Measurements from ENCODE around the gene ITSN2. TPM values are rescaled to one million over a fixed set of nuclear protein-coding genes. Genes with fewer than 3 reads are reported as not detected.

Gene ITSN2
- total RNA-seq, 2 donors from 2014 or later, result 12.6 to 16.8 TPM

DNA sequence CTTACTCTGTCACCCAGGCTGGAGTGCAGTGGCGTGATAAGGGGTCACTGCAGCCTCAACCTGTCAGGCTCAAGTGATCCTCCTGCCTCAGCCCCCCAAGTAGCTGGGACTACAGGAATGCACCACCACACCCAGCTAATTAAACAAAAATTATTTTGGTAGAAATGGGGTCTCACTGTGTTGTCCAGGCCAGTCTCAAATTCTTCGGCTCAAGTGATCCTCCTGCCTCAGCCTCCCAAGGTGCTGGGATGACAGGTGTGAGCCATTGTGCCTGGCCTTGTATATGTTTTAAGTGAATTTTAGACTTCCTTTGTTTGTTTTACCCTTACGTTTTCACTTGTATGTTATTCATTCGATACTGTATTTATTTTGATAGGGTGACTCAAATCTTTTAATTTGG is 34.7 kb upstream of the ITSN2 start:
- H3K27ac ChIP-seq (ENCODE audit: low read depth, low read length), result no peak overlapping the region
- H3K4me1 Mint-ChIP-seq, result peaks cover 2% of the 10 kb centered on the region
- TF ChIP-seq, protein P1, sequence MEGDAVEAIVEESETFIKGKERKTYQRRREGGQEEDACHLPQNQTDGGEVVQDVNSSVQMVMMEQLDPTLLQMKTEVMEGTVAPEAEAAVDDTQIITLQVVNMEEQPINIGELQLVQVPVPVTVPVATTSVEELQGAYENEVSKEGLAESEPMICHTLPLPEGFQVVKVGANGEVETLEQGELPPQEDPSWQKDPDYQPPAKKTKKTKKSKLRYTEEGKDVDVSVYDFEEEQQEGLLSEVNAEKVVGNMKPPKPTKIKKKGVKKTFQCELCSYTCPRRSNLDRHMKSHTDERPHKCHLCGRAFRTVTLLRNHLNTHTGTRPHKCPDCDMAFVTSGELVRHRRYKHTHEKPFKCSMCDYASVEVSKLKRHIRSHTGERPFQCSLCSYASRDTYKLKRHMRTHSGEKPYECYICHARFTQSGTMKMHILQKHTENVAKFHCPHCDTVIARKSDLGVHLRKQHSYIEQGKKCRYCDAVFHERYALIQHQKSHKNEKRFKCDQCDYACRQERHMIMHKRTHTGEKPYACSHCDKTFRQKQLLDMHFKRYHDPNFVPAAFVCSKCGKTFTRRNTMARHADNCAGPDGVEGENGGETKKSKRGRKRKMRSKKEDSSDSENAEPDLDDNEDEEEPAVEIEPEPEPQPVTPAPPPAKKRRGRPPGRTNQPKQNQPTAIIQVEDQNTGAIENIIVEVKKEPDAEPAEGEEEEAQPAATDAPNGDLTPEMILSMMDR (conservative IDR thresholded peaks at IDR 0.05), result no peak
- H3K4me3 Mint-ChIP-seq, result no peak overlapping the region
- no peaks in the 10 kb centered on the region for H3K9me3 ChIP-seq (ENCODE audit: control insufficient read depth, low read length)
- no peak for DNase-seq
- H3K9ac ChIP-seq (ENCODE audit: extremely low read depth, low read length, poor library complexity, severe bottlenecking), result no peak overlapping the region
- H3K36me3 ChIP-seq (ENCODE audit: control insufficient read depth, insufficient read depth, low read length), result no peaks in the 10 kb centered on the region
- H3K4me1 ChIP-seq (ENCODE audit: control insufficient read depth, insufficient read depth, low read length), result no peaks in the 10 kb centered on the region
- 83 to 92% methylated on average over 1 to 4 of the region's 4 CpGs for WGBS, 2 experiments (ENCODE audit: insufficient coverage in 1 of 2, insufficient read length in 1 of 2)
- no peaks in the 10 kb centered on the region for H3K9me3 Mint-ChIP-seq
- H3K27ac Mint-ChIP-seq, result no peak overlapping the region
- H3K36me3 Mint-ChIP-seq (ENCODE audit: low read depth), result no peaks in the 10 kb centered on the region
- H3K27me3 ChIP-seq (ENCODE audit: control insufficient read depth, insufficient read depth, low read length, poor library complexity, severe bottlenecking), result no peaks in the 10 kb centered on the region
- H3K27me3 Mint-ChIP-seq (ENCODE audit: insufficient read depth), result no peaks in the 10 kb centered on the region
- H3K4me3 ChIP-seq (ENCODE audit: low read length), result no peak overlapping the region

GRCh38 chr2:24392542-24393059 is 32.3 kb upstream of the ITSN2 start:
- Mint-ChIP-seq H3K27ac (no peak overlapping the region), H3K27me3 (ENCODE audit: insufficient read depth) (no peaks in the 10 kb centered on the region), H3K9me3 (no peaks in the 10 kb centered on the region), H3K4me3 (no peak overlapping the region), H3K36me3 (ENCODE audit: low read depth) (no peaks in the 10 kb centered on the region), H3K4me1 (no peaks in the 10 kb centered on the region)
- Histone ChIP-seq H3K9me3 (ENCODE audit: control insufficient read depth, low read length) (no peaks in the 10 kb centered on the region), H3K27ac (ENCODE audit: low read depth, low read length) (no peak overlapping the region), H3K4me3 (ENCODE audit: low read length) (no peak overlapping the region), H3K36me3 (ENCODE audit: control insufficient read depth, insufficient read depth, low read length) (no peaks in the 10 kb centered on the region), H3K9ac (ENCODE audit: extremely low read depth, low read length, poor library complexity, severe bottlenecking) (no peak overlapping the region), H3K4me1 (ENCODE audit: control insufficient read depth, insufficient read depth, low read length) (no peaks in the 10 kb centered on the region), H3K27me3 (ENCODE audit: control insufficient read depth, insufficient read depth, low read length, poor library complexity, severe bottlenecking) (no peaks in the 10 kb centered on the region)
- TF ChIP-seq, protein P1 (conservative IDR thresholded peaks at IDR 0.05), result no peak
- DNase-seq, result no peak
- WGBS, 2 experiments (ENCODE audit: insufficient coverage in 1 of 2, insufficient read length in 1 of 2), result 86 to 88% methylated on average over 2 to 5 of the region's 5 CpGs

DNA sequence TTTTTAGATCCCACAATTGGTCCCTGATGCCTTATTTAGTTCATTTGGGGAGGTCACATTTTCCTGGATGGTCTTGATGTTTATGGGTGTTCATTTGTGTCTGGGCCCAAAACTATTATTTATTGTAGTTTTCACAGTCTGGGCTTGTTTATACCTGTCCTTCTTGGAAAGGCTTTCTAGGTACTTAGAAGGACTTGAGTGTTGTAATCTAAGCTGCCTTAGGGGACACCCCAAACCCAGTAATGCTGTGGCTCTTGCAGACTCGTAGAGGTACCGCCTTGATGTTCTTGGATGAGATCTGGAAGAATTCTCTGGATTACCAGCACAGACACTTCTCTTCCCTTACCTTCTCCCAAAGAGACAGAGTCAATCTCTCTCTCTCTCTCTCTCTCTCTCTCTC is 25.0 kb upstream of the ITSN2 start:
- H3K4me1 ChIP-seq (ENCODE audit: control insufficient read depth, insufficient read depth, low read length), result peaks cover 4% of the 10 kb centered on the region
- H3K27me3 ChIP-seq (ENCODE audit: control insufficient read depth, insufficient read depth, low read length, poor library complexity, severe bottlenecking), result no peaks in the 10 kb centered on the region
- no peak for DNase-seq
- Mint-ChIP-seq H3K4me3 (no peak overlapping the region), H3K36me3 (ENCODE audit: low read depth) (no peaks in the 10 kb centered on the region), H3K27me3 (ENCODE audit: insufficient read depth) (no peaks in the 10 kb centered on the region), H3K9me3 (no peaks in the 10 kb centered on the region), H3K4me1 (peaks cover 6% of the 10 kb centered on the region), H3K27ac (no peak overlapping the region)
- H3K27ac ChIP-seq (ENCODE audit: low read depth, low read length), result no peak overlapping the region
- 72% methylated on average over 2 of the region's 2 CpGs; no CpG with 5 or more reads in 1 of the 2 experiments for WGBS, 2 experiments (ENCODE audit: insufficient coverage in 1 of 2, insufficient read length in 1 of 2)
- TF ChIP-seq, protein P1 (conservative IDR thresholded peaks at IDR 0.05), result no peak
- H3K9me3 ChIP-seq (ENCODE audit: control insufficient read depth, low read length), result no peaks in the 10 kb centered on the region
- no peak overlapping the region for H3K9ac ChIP-seq (ENCODE audit: extremely low read depth, low read length, poor library complexity, severe bottlenecking)
- H3K4me3 ChIP-seq (ENCODE audit: low read length), result no peak overlapping the region
- no peaks in the 10 kb centered on the region for H3K36me3 ChIP-seq (ENCODE audit: control insufficient read depth, insufficient read depth, low read length)

All from endodermal cell (in vitro differentiated cells).